SK-N-SH (cell line): Measurements from ENCODE around the gene BMP6. TPM values are rescaled to one million over a fixed set of nuclear protein-coding genes. Genes with fewer than 3 reads are reported as not detected.

Experiments
- CTCF ChIA-PET: fragments of 300-600, 350-600 bp; formaldehyde crosslinking; extraction: SDS; loops from one replicate; lab custom pipeline; 2021; lab: Yijun Ruan, JAX
- POLR2A ChIA-PET: fragments of 350-600 bp; sonication (Branson Sonifier 250); formaldehyde crosslinking; extraction: SDS; loops from one replicate; lab custom pipeline; 2020; ENCODE audit warnings: antibody characterized with exemption, inconsistent platforms; lab: Yijun Ruan, JAX
- DNase-seq: peaks from one replicate; pipeline ENCODE4 v3.0.0; 2012
- H2AFZ ChIP-seq: fragments of 200-600 bp; sonication (generic); 2 replicates; pipeline ENCODE4 v1.8.1; 2016; ENCODE audit warnings: antibody characterized with exemption, mild to moderate bottlenecking, low read depth
- H3F3A ChIP-seq: fragments of 200-600 bp; sonication (generic); replicated peaks from 2 replicates; pipeline ENCODE3; 2016; ENCODE audit warnings: antibody characterized with exemption, mild to moderate bottlenecking; ENCODE audit not compliant: insufficient read depth
- H3K27ac ChIP-seq, 2 experiments: fragments of 200-500 bp in 1 of 2; fragments of 200-600 bp in 1 of 2; sonication (Bioruptor generic) in 1 of 2; sonication (generic), shearing (Covaris generic) in 1 of 2; 2 replicates each; pipeline versions ENCODE4 v1.5.1 to v1.6.1; 2014 to 2016; ENCODE audit warnings: low read depth in 2 of 2, inconsistent platforms in 1 of 2, low read length in 1 of 2, mild to moderate bottlenecking in 1 of 2, mixed read lengths in 1 of 2
- H3K27me3 ChIP-seq: fragments of 200-600 bp; sonication (generic), shearing (Covaris generic); 2 replicates; pipeline ENCODE4 v1.6.1; 2016; ENCODE audit warnings: mixed run types; ENCODE audit not compliant: insufficient read depth
- H3K36me3 ChIP-seq, 2 experiments: fragments of 200-500 bp in 1 of 2; fragments of 200-600 bp in 1 of 2; sonication (Bioruptor generic) in 1 of 2; sonication (generic) in 1 of 2; replicated peaks in 1 of 2; 2 replicates each; pipeline versions ENCODE3 to v1.5.1; 2014 to 2016; ENCODE audit warnings: low read length in 1 of 2, mild to moderate bottlenecking in 1 of 2; ENCODE audit not compliant: insufficient read depth in 2 of 2, control insufficient read depth in 1 of 2
- H3K4me1 ChIP-seq, 2 experiments: fragments of 200-500 bp in 1 of 2; fragments of 200-600 bp in 1 of 2; sonication (Bioruptor generic) in 1 of 2; sonication (generic), shearing (Covaris generic) in 1 of 2; 2 replicates each; pipeline versions ENCODE4 v1.5.1 to v1.6.1; 2014 to 2016; ENCODE audit warnings: low read depth in 1 of 2, low read length in 1 of 2, mixed run types in 1 of 2; ENCODE audit not compliant: insufficient read depth in 2 of 2, control insufficient read depth in 1 of 2
- H3K4me2 ChIP-seq: fragments of 200-600 bp; sonication (generic), shearing (Covaris generic); 2 replicates; pipeline ENCODE4 v1.6.1; 2017; ENCODE audit warnings: mixed run types
- H3K4me3 ChIP-seq, 2 experiments: fragments of 200-500 bp in 1 of 2; fragments of 200-600 bp in 1 of 2; sonication (Bioruptor generic) in 1 of 2; sonication (generic), shearing (Covaris generic) in 1 of 2; 2 replicates each; pipeline versions ENCODE4 v1.5.1 to v1.8.1; 2014 to 2016; ENCODE audit warnings: low read depth in 2 of 2, inconsistent platforms in 1 of 2, low read length in 1 of 2, mild to moderate bottlenecking in 1 of 2, mixed read lengths in 1 of 2, moderate library complexity in 1 of 2
- H3K79me2 ChIP-seq: fragments of 200-600 bp; sonication (generic); 2 replicates; pipeline ENCODE4 v1.8.1; 2017; ENCODE audit warnings: mild to moderate bottlenecking; ENCODE audit not compliant: insufficient read depth
- H3K9ac ChIP-seq: fragments of 200-600 bp; sonication (generic); 2 replicates; pipeline ENCODE4 v1.6.1; 2017; ENCODE audit warnings: mixed run types
- H3K9me2 ChIP-seq: fragments of 200-600 bp; sonication (generic); 2 replicates; pipeline ENCODE4 v1.6.1; 2017; ENCODE audit warnings: mixed run types
- H3K9me3 ChIP-seq: fragments of 200-600 bp; sonication (generic); 2 replicates; pipeline ENCODE4 v1.6.1; 2017; ENCODE audit warnings: mixed run types, mild to moderate bottlenecking, moderate library complexity
- H4K20me1 ChIP-seq: fragments of 200-600 bp; sonication (generic); 2 replicates; pipeline ENCODE4 v1.6.1; 2017; ENCODE audit warnings: mild to moderate bottlenecking, mixed run types; ENCODE audit not compliant: insufficient read depth
- CHD2 ChIP-seq: fragments of 150-350 bp; IDR thresholded peaks from 2 replicates; pipeline ENCODE4 v1.6.1; 2018; ENCODE audit warnings: low read length; ENCODE audit not compliant: partially characterized antibody
- ELF1 ChIP-seq: IDR thresholded peaks from 2 replicates; pipeline ENCODE4 v1.4.0; 2012
- EP300 ChIP-seq, 2 experiments: IDR thresholded peaks; 2 replicates each; pipeline versions ENCODE4 v1.4.0 to v1.6.1; 2012; ENCODE audit warnings: borderline replicate concordance in 1 of 2, low read depth in 1 of 2, low read length in 1 of 2
- FOSL2 ChIP-seq: IDR thresholded peaks from 2 replicates; pipeline ENCODE4 v1.4.0; 2012; ENCODE audit warnings: low read depth, mild to moderate bottlenecking, moderate library complexity, borderline replicate concordance
- GABPA ChIP-seq: IDR thresholded peaks from 2 replicates; pipeline ENCODE4 v1.4.0; 2012; ENCODE audit warnings: low read depth, mild to moderate bottlenecking
- GATA2 ChIP-seq: sonication (generic); formaldehyde crosslinking; IDR thresholded peaks from 2 replicates; pipeline ENCODE4 v1.5.0; 2020; ENCODE audit warnings: mild to moderate bottlenecking, missing genetic modification reagents
- JUND ChIP-seq: IDR thresholded peaks from 2 replicates; pipeline ENCODE4 v1.4.0; 2012
- NRF1 ChIP-seq: IDR thresholded peaks from 2 replicates; pipeline ENCODE4 v1.6.1; 2012; ENCODE audit warnings: low read depth, mild to moderate bottlenecking, low read length
- POLR2AphosphoS5 ChIP-seq: IDR thresholded peaks from 2 replicates; pipeline ENCODE4 v1.6.1; 2012; ENCODE audit warnings: low read depth, low read length
- RAD21 ChIP-seq: IDR thresholded peaks from 2 replicates; pipeline ENCODE4 v1.6.1; 2012; ENCODE audit warnings: mild to moderate bottlenecking, low read length
- RCOR1 ChIP-seq: fragments of 150-350 bp; IDR thresholded peaks from 2 replicates; pipeline ENCODE4 v1.6.1; 2017; ENCODE audit warnings: antibody characterized with exemption, low read length
- SMC3 ChIP-seq: IDR thresholded peaks from 2 replicates; pipeline ENCODE4 v1.6.1; 2012; ENCODE audit warnings: low read depth, low read length, improper control_type of control experiment
- TAF1 ChIP-seq: IDR thresholded peaks from 2 replicates; pipeline ENCODE4 v1.6.1; 2012; ENCODE audit warnings: low read depth, mild to moderate bottlenecking, low read length, moderate library complexity, borderline replicate concordance
- TCF12 ChIP-seq: IDR thresholded peaks from 2 replicates; pipeline ENCODE4 v1.4.0; 2012
- YY1 ChIP-seq: IDR thresholded peaks from 2 replicates; pipeline ENCODE4 v1.4.0; 2012; ENCODE audit warnings: low read depth, mild to moderate bottlenecking
- WGBS: methylation state at CpG from one replicate; pipeline ENCODE4 v1.1.6; 2017; ENCODE audit warnings: low lambda C conversion rate; 5-methylcytosine and 5-hydroxymethylcytosine counted together
- polyA plus RNA-seq, 3 experiments: library from polyadenylated mRNA; depleted of rRNA; stranded (reverse); fragments of >200 nt; gene quantifications; 2 replicates each; pipeline ENCODE4 v1.2.3, GENCODE V29; 2012
- TF ChIP-seq, protein P1 (sequence below): IDR thresholded peaks from 2 replicates; pipeline ENCODE4 v1.4.0; 2012; ENCODE audit warnings: low read depth, borderline replicate concordance
- TF ChIP-seq, protein P2 (sequence below): fragments of 150-350 bp; IDR thresholded peaks from 2 replicates; pipeline ENCODE4 v1.6.1; 2016; ENCODE audit warnings: mild to moderate bottlenecking, low read depth, low read length
- TF ChIP-seq, protein P3 (sequence below): IDR thresholded peaks from 2 replicates; pipeline ENCODE4; 2012
- TF ChIP-seq, protein P4 (sequence below): IDR thresholded peaks from 2 replicates; pipeline ENCODE4 v1.6.1; 2012; ENCODE audit warnings: mild to moderate bottlenecking, low read depth, low read length, moderate library complexity

BMP6 gene
- polyA plus RNA-seq, 1 of the 3 experiments (the other 2 are of a cell fraction), result not detected

DNA sequence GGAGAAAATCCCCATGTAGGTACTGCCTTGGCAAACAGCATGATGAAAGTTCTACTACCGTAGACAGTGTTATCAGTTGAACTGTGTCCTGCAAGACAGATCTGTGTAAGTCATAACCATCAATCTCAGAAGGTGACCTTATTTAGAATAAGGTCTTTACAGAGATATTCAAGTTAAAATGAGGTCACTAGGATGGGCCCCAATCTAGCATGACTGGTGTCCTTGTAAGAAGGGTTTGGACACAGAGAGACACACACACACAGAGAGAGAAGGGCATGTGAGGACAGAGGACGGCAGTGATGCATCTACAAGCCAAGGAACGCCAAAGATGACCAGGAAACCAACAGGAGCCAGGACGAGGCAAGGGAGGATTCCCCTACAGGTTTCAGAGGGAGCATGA is 175.9 kb downstream of the BMP6 start:
- H3K9ac ChIP-seq, result no peak overlapping the region
- peaks cover 24% of the 10 kb centered on the region for H3K79me2 ChIP-seq
- ChIA-PET POLR2A (no interaction called here), CTCF (no interaction called here)
- peaks cover 4% of the 10 kb centered on the region for H3F3A ChIP-seq
- no peaks in the 10 kb centered on the region for H3K27me3 ChIP-seq
- peaks cover 28% of the 10 kb centered on the region for H4K20me1 ChIP-seq
- no peaks in the 10 kb centered on the region; a peak in 1 of 4 replicates for H3K4me1 ChIP-seq
- H3K27ac ChIP-seq, result no peak overlapping the region
- TF ChIP-seq SMC3, result no peak
- TF ChIP-seq RAD21, result no peak
- no peak for TF ChIP-seq TAF1
- TF ChIP-seq, protein P1, sequence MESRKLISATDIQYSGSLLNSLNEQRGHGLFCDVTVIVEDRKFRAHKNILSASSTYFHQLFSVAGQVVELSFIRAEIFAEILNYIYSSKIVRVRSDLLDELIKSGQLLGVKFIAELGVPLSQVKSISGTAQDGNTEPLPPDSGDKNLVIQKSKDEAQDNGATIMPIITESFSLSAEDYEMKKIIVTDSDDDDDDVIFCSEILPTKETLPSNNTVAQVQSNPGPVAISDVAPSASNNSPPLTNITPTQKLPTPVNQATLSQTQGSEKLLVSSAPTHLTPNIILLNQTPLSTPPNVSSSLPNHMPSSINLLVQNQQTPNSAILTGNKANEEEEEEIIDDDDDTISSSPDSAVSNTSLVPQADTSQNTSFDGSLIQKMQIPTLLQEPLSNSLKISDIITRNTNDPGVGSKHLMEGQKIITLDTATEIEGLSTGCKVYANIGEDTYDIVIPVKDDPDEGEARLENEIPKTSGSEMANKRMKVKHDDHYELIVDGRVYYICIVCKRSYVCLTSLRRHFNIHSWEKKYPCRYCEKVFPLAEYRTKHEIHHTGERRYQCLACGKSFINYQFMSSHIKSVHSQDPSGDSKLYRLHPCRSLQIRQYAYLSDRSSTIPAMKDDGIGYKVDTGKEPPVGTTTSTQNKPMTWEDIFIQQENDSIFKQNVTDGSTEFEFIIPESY, result no peak
- TF ChIP-seq, protein P2, sequence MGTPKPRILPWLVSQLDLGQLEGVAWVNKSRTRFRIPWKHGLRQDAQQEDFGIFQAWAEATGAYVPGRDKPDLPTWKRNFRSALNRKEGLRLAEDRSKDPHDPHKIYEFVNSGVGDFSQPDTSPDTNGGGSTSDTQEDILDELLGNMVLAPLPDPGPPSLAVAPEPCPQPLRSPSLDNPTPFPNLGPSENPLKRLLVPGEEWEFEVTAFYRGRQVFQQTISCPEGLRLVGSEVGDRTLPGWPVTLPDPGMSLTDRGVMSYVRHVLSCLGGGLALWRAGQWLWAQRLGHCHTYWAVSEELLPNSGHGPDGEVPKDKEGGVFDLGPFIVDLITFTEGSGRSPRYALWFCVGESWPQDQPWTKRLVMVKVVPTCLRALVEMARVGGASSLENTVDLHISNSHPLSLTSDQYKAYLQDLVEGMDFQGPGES, result no peak
- no peak for TF ChIP-seq TCF12
- TF ChIP-seq FOSL2, result no peak
- TF ChIP-seq POLR2AphosphoS5, result no peak
- no peak for TF ChIP-seq YY1
- TF ChIP-seq JUND, result no peak
- no peak for TF ChIP-seq GABPA
- no peak for TF ChIP-seq GATA2 (CRISPR knock-in tag)
- no peak for TF ChIP-seq ELF1
- TF ChIP-seq, protein P3, sequence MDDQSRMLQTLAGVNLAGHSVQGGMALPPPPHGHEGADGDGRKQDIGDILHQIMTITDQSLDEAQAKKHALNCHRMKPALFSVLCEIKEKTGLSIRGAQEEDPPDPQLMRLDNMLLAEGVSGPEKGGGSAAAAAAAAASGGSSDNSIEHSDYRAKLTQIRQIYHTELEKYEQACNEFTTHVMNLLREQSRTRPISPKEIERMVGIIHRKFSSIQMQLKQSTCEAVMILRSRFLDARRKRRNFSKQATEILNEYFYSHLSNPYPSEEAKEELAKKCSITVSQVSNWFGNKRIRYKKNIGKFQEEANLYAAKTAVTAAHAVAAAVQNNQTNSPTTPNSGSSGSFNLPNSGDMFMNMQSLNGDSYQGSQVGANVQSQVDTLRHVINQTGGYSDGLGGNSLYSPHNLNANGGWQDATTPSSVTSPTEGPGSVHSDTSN, result no peak
- no peak for TF ChIP-seq NRF1
- TF ChIP-seq CHD2, result no peak
- no peak for TF ChIP-seq RCOR1
- no peak for TF ChIP-seq EP300 (IDR thresholded peaks at IDR 0.05; ENCODE audit: borderline replicate concordance in 1 of 2, low read depth in 1 of 2, low read length in 1 of 2)
- TF ChIP-seq, protein P4, sequence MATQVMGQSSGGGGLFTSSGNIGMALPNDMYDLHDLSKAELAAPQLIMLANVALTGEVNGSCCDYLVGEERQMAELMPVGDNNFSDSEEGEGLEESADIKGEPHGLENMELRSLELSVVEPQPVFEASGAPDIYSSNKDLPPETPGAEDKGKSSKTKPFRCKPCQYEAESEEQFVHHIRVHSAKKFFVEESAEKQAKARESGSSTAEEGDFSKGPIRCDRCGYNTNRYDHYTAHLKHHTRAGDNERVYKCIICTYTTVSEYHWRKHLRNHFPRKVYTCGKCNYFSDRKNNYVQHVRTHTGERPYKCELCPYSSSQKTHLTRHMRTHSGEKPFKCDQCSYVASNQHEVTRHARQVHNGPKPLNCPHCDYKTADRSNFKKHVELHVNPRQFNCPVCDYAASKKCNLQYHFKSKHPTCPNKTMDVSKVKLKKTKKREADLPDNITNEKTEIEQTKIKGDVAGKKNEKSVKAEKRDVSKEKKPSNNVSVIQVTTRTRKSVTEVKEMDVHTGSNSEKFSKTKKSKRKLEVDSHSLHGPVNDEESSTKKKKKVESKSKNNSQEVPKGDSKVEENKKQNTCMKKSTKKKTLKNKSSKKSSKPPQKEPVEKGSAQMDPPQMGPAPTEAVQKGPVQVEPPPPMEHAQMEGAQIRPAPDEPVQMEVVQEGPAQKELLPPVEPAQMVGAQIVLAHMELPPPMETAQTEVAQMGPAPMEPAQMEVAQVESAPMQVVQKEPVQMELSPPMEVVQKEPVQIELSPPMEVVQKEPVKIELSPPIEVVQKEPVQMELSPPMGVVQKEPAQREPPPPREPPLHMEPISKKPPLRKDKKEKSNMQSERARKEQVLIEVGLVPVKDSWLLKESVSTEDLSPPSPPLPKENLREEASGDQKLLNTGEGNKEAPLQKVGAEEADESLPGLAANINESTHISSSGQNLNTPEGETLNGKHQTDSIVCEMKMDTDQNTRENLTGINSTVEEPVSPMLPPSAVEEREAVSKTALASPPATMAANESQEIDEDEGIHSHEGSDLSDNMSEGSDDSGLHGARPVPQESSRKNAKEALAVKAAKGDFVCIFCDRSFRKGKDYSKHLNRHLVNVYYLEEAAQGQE, result no peak
- no peak overlapping the region for H2AFZ ChIP-seq
- peaks cover 58 to 74% of the 10 kb centered on the region in 2 experiments for H3K36me3 ChIP-seq
- 88% methylated on average over 4 of the region's 4 CpGs for WGBS
- no peak for DNase-seq
- no peaks in the 10 kb centered on the region for H3K9me3 ChIP-seq
- H3K9me2 ChIP-seq, result no peaks in the 10 kb centered on the region; the same call in 1 of the 2 replicates
- H3K4me3 ChIP-seq, result no peak overlapping the region
- H3K4me2 ChIP-seq, result no peak overlapping the region
